KBM-7 (cell line): ENCODE measurements around the gene VILL.
"Not testable (repeated sequence)": the region's sequence is repeated elsewhere in the genome, so short reads cannot be mapped to it uniquely, and the experiment has no call there.

Experiments used
- DNase-seq: peaks from one replicate; pipeline ENCODE4 v3.0.0-alpha.2; 2015
- in situ Hi-C: fragments of 300-500 bp; cut with MboI; formaldehyde crosslinking; loops from 2 replicates; pipeline ENCODE4 v1.14.3; 2020; ENCODE audit warnings: low sequenced_read_pairs, low pct_unique_long_range_greater_than_20kb, mixed read lengths

Gene VILL

DNA sequence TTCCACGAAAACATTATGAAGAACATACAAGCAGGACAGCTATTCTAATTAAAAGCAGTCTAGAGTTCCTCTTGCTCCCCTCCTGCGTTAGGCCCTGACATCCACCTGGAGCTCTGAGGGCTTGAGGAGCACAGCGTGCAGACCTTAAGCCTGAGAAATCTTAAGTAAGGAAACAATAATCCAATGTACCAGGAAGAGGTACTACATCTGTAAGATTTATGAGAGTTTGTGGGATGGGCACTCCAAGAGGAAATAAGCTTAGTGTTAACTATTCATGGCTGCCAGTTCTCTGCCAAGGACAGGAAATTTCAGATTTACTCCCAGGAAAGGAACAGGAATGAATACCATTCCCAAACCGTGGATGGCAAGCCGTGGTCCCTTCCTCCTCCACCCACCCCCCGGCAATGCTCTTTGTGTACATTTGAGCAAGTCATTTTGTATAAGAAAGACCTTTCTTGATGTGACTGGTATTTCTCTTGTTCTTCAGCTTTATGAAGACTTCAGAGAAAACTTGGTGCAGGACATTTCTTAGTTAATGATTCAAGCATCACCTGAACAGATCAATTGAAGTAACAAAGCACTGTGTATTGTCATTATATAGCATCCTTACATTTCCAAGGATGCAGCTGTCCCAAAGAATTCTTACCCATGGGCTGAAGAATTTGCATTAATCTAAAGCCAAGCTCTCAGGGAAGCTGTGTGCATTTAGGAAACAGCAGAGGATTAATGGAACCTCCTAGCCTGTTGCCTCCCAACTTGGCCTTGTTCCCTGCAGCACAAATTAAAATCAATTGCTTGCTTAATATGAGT lies 28.8 kb upstream of the VILL start:
- DNase-seq: no peak
- in situ Hi-C loops: no loop called here

DNA sequence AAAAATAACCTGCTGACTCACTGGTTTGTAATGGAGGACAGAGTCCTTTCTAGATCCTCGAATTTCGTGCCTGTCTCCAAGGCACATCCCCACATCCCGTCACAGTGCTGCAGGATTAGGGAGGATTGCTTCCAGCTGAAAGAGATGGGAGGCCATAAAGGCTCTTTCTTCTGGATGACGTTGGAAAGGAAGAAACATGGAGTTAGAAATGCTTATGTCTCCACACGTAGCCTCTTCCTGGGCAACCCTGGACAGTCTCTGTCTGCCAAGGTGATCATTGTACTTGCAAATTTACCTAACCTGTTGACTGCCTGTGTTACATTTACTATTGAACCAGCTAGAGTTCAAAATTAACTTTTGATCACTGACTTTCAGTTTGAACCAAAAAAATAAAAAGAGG lies 27.6 kb upstream of the VILL start:
- in situ Hi-C loops: no loop called here
- no peak for DNase-seq

DNA sequence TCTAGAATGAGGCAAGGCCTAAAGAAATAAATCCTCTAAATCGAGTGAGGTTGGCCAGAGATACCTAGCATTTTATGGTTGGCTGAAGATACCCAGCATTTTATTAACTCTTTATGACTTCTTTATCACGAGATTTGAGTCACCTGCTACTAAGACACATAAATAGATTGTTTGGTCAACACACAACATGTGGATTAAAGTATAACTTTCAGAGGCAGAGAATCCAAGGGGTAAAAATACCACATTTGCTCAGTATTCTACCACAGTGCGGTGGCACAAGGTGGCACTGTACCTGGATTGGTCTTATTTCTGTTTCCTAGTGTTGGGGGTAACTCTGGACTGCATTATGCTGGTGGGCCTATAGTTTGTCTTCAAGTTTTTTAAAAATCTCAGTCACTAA lies 27.0 kb upstream of the VILL start:
- in situ Hi-C loops: no loop called here
- no peak for DNase-seq

DNA sequence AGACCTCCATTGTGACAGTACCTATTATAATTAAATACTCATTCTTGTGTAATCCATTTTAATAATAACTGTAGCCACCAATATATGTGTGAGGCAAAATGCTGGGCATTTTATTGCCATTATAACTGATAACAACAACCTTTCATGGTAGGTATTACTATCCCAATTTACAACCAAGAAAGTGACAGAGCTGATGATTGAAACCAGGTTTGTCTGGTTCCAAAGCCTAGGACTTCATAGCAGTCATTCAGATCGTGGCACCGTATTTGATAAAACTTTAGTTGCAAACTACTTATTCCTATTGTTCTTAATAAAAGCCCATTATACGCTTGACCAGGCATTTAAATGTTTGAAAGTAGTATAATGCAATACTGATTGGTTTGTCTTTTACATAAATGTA lies 26.4 kb upstream of the VILL start:
- DNase-seq: no peak
- in situ Hi-C loops: no loop called here

DNA sequence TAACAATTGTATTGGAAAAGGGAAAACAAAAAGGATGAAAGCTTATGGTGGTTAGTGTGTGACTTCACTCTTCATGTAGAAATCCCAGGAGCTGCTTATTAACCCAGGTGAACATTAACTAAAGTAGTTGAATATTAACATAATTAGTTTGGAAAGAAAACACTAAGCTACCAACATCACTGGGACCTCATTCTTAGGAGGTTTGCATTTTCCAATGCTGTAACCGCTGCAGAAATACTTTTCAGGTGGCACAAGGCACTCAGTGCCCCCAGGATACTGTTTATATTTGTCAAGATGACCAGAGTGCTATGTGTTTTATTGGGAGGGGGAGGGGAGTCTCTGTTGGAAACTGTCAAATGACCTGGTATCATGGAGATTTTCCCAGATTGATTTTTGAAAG lies 25.9 kb upstream of the VILL start:
- in situ Hi-C loops: no loop called here
- no peak for DNase-seq

DNA sequence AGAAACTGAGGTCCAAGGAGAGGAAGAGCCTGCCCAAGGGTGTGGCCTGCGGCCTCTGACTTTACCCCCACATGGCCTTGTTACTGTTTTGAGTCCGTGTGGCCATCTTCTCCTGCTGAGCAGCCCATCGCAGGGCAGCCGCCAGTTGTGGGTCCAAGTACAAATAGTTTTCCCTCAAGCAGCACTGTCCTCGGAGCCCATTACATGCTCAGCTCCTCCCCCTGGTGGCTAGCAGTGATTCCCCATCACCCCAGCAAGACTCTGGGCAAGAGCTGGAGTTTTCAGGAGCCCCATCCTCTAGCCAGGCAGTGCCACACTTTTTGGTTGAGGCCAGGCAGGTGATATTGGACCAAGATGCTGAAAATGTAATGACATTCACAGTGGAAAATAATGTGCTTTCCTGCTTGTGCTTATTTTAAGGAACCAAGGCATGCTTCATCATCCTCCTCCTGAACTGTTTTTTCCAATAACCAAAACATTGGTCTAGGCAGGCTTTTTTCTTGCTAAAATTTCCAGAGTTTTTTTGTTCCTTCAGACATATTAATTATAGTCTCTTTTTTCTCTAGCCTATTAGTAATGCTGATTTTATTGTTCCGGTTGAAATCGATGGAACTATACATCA lies 23.2 kb upstream of the VILL start:
- in situ Hi-C loops: no loop called here
- DNase-seq: peak; percentile 83

DNA sequence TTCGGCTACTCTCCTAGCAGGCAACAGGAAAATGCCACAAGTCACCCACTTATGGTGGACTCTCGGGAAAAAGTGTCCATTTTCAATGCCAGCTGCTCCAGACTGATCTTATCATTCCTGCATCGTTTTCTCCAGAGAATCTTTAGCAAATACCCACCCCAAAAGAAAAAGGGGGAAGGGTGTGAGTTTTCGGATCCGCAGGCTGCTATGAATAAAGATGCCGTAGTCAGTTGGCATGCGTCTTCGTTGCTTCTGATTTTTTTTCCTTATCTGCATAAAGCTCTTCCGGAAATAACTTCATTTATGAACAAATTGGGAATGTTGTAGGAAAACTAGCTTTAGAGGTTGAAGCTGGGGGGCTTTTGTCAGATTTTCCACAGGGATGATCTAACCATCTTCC lies 22.4 kb upstream of the VILL start:
- in situ Hi-C loops: no loop called here
- DNase-seq: no peak

DNA sequence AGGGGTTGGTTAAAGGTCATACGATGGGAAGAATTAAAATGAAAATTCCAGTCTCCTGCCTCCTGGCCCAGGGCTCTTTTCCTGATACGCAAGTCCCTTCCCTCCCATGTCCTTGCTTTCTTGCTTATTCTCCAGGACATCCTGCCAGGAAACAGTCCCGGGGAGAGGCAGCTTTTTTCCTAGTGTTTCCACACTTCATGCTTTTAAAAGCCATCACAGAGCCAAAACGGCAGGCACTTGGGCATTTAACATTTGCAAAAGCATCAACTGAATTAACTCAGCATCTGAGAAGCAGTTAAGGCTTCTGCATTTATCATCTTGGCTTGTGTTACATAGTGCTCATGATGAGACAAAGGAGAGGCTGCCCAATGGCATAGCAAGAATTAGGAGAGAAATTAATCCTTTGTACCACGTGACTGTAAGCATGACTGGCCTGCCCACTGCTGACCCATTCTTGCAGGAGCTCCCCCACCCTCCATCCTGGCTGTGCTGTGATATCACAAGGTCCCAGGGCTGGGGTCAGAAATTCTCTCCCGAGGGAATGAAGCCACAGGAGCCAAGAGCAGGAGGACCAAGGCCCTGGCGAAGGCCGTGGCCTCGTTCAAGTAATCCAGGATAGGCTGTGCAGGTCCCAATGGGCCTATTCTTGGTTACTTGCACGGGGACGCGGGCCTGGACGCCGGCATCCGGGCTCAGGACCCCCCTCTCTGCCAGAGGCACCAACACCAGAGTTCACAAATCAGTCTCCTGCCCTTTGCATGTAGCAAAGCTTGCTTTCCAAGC lies 21.6 kb upstream of the VILL start:
- in situ Hi-C loops: no loop called here
- DNase-seq: no peak

DNA sequence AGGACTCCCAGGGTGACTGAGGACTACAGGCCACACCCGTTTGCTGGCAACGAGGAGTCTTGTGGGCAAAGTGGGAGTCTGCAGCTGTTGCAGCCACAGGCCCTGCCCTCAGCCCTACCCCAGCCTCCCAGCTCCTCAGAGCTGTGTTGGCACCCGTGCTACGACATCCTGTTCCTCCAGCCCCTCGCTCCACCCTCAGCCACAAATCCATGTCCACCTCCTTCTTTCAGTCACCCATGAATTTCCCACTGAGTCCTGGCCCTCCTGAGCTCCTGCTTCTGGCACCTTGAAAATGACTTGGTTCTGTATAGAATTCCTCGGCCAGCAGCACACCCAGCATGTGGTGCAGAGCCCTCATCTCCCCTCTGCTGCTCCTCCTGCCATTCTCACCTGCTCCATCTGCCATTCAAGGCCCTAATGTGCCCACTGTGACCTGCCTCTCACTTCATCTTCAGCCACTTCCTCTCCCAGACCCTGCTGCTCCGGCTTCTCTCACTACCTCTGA lies 20.9 kb upstream of the VILL start:
- no peak for DNase-seq
- in situ Hi-C loops: loop anchor here (10.0 kb wide), 1 partner anchor 115 kb away; no protein-coding TSS in a partner anchor

DNA sequence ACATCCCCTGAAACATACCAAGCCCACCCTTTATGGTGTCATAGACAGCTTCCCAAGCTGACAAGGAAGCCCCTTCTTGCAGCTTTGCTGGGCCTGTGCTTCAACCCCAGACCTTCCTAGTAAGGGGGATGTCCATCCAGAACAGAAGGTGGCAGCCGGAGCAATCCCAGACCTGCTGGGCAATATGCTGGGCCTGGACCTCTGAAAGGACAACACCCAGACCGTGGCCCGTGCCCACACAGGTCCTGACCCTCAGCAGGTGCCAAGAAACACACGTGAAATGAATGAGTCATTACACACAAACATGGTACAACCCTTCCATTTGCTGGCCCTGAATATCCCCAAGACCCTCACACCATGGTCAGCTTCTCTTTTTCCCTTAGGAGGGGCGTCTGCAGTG lies 19.8 kb upstream of the VILL start:
- no peak for DNase-seq
- in situ Hi-C loops: loop anchor here (10.0 kb wide), 1 partner anchor 116 kb away; no protein-coding TSS in a partner anchor

DNA sequence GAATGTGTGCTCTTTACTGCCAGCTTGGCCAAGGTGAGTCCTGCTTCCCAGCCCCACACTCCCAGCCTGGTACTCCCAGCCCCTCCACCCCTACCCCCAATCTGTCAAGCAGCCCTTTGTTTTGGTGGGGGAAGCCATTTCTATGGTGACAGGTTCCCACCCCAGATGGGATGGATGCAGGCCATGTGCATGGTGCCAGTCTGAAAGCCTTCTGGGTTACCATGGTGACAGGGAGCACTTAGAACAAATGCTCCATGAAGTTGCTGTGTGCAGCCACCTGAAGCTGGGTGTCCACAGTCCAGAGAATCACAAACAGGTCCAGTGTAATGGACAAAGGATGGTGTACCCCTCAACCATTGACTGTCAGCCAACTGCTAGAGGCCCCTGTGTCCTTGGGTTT lies 19.1 kb upstream of the VILL start:
- in situ Hi-C loops: loop anchor here (10.0 kb wide), 1 partner anchor 117 kb away; no protein-coding TSS in a partner anchor
- DNase-seq: no peak

DNA sequence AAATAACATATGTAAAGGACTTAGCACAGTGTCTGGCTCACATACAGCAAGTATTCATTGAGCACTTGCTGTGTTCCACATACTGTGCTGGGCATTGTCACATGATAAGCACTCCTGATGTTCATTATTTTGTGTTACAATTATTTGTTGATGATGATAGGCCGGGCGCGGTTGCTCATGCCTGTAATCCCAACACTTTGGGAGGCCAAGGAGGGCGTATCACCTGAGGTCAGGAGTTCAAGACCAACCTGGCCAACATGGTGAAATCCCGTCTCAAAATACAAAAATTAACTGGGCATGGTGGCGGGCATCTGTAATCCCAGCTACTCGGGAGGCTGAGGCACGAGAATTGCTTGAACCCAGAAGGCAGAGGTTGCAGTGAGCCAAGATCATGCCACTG lies 18.5 kb upstream of the VILL start:
- DNase-seq: not testable (repeated sequence)
- in situ Hi-C loops: loop anchor here (10.0 kb wide), 1 partner anchor 117 kb away; no protein-coding TSS in a partner anchor

DNA sequence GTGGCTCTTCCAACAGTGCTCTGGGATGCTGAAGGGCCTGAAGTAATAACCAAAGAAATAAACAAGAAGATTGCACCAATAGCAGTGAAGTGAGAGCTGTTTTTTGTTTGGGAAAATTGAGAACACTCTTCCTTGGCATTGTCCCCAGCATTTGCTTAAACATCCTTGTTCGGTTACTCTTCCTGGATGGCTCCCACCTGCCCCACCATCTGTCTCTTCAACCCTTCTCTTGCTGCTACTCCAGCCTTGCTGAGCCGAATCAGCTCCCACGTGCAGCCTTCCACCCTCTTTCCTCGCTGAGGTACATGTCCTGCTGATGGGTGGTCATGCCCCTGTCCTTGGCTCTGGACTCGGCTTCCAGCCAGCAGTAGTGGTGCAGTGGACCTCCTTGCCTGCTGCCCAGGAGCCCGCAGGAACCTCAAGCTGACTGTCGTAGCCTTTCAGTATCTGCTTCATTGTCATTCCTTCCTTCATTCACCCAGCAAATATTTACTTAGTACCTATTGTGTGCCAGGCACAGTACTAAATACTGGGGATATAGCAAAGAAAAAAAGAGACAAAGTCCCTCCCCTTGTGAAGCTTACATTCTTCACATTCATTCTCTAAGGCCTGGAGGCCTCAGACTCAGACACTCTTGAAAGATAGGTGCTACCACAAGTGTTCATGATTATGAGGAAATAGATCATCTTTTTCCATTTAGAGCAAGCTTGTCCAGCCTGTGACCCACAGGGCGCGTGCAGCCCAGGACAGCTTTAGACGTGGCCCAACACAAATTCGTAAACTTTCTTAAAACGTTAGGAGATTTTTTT lies 17.1 kb upstream of the VILL start:
- in situ Hi-C loops: loop anchor here (10.0 kb wide), 1 partner anchor 119 kb away; no protein-coding TSS in a partner anchor
- DNase-seq: no peak

DNA sequence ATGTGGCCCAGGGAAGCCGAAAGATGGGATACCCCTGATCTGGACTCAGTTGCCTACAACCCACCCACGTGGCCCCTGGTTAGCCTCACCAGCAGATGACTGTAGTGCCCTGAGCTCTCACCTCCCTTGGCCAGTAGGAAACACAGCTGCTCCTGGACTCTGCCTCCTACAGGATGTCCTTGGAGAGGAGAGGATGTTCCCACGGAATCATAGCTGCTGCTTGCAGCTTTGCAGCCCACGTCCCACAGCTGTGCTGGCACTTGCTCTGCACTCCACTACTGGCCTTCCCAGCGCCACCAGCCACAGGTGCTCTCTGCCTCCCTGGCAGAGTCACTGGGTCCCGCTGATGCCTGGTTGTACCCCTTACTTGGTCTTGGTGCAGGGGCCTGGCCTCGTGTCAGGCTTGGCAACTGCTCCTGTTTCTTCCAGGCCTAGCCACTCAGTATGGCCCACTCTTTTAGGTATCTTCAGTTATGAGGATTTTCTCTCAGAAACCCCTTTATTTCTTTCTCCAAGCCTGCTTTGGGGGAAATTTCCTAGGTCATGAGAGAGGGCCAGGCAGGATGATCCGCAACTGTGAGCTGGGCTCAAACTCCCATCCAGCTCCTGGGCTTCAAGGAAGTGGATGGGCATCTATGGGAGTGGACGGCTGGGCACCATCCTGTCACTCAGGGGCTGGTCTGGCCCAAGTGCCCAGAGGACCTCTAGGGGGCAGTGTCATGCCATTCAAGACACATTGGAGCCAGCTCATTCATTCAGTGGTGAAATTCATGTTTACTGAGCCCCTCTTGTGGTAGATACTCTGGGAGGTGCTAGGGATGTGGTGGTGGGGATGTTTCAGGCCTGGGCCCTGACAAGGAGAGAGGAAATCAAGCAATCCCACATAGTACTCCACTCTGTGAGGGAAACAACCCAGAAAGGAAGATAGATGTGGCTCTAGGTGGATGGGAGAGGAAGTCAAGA lies 16.2 kb upstream of the VILL start:
- DNase-seq: peak; percentile 59

DNA sequence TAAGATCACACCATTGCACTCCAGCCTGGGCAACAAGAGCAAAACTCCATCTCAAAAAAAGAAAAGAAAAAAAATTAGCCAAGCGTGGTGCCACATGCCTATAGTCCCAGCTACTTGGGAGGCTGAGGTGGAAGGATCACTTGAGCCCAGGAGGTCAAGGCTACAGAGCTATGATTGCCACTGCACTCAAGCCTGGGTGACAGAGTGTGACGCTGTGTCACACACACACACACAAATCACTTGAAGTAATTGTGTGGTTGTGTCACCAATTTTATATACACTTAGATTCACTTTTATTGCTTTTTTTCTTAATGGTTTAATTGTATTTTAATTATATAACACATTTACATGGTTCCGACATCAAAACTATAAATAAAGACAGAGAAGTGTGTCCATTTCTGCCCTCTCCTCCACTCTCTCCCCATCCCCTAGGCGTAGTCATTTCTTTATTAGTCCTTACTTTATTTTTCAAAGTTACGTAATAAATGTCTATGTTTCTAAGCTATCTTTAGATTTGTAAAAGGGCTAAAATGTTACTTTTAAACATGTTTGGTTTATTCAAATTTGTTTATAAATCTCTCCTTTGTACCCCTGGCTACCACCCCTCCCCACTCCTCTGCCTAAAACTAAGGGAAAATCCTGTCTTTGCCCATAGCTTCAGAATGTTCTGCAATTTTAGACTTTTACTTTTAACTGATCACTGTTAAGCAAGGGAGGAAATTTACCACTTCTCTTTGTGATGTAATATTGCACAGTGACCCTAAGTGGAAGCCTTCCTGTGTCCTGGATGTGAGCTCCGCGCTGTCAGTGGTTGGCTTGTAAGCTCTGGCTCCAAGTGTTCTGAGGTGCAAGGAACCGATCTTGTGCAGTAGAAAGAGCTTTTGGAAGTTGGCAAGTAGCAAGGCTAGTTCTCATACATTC lies 10.8 kb upstream of the VILL start:
- in situ Hi-C loops: loop anchor here (10.0 kb wide), 1 partner anchor 125 kb away; no protein-coding TSS in a partner anchor
- no peak for DNase-seq

More for the DNA sequence above, 16.2 kb upstream of the VILL start:
- in situ Hi-C loops: loop anchor here (10.0 kb wide), 1 partner anchor 120 kb away; no protein-coding TSS in a partner anchor

DNA sequence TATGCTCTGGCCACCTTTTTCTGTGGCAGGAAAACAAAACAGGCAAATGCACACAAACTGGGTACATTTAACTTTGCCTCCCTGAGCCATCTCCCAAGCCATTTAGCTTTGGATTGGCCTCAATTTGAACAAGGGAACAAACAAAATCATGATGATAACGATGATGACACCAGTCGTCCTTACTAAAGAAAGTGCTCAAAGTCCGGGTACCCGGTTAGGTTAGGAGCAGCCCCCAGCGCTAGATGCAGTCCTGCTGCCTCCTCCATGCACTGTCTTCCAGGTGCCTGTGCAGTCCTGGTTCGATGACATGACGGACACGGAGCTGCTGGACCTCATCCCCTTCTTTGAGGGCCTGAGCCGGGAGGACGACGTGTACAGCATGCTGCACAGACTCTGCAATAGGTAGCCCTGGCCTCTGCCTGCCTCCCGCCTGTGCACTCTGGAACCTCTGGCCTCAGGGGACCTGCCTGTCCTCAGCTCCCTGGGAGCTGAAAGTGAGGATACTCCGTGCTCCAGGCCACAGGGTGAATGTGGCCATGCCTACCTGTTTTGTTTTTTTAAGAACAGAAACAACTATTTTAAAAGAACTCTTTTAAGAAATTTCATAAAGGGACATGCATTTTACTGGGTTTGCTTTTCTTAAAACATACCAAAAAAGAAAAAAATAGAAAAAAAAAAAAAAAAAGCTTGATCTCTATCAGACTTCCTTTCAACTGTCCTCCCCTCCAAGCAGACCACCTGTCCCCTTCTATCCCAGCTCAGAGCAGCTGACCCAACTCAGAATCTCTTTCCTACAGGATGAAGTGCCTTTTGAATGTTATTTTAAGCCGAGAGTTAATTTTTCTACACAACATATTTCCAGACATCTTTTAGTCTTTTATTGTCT lies 9.9 kb upstream of the VILL start:
- DNase-seq: no peak
- in situ Hi-C loops: no loop called here
